Measurements from ENCODE around the gene PFN4.
A peak's percentile ranks its signal among the peaks of the same experiment; 100 is the strongest.

PFN4 gene

GRCh38 chr2:24086241-24086640 is 36.9 kb downstream of the PFN4 start:
- H3K27ac ChIP-seq = no peak overlapping the region
- TF ChIP-seq, protein P1, sequence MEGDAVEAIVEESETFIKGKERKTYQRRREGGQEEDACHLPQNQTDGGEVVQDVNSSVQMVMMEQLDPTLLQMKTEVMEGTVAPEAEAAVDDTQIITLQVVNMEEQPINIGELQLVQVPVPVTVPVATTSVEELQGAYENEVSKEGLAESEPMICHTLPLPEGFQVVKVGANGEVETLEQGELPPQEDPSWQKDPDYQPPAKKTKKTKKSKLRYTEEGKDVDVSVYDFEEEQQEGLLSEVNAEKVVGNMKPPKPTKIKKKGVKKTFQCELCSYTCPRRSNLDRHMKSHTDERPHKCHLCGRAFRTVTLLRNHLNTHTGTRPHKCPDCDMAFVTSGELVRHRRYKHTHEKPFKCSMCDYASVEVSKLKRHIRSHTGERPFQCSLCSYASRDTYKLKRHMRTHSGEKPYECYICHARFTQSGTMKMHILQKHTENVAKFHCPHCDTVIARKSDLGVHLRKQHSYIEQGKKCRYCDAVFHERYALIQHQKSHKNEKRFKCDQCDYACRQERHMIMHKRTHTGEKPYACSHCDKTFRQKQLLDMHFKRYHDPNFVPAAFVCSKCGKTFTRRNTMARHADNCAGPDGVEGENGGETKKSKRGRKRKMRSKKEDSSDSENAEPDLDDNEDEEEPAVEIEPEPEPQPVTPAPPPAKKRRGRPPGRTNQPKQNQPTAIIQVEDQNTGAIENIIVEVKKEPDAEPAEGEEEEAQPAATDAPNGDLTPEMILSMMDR (IDR thresholded peaks at IDR 0.05) = no peak
- DNase-seq (ENCODE audit: low spot score) = no peak

DNA sequence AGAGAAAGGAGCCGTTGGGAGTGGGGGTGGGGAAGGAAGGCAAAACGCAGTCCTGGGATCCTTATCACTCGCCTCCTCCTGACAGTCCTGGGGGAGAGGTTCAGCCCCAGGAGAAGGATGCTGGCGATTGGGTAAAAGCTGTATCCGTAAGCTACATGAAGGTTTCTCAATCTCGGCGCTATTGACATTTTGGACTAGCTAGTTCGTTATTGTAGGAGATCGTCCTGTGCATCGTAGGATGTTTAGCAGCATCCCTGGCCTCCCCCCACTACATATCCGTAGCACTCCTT is 38.0 kb downstream of the PFN4 start:
- peak overlapping the region; percentile 81 to 97 for H3K27ac ChIP-seq
- TF ChIP-seq, protein P1 (IDR thresholded peaks at IDR 0.05) = no peak
- no peak for DNase-seq (ENCODE audit: low spot score)
- peak overlapping the region; percentile 81 for H3K4me3 ChIP-seq

More at GRCh38 chr2:24086241-24086640, 36.9 kb downstream of the PFN4 start:
- H3K4me3 ChIP-seq = no peak overlapping the region

- TF ChIP-seq, protein P1 (IDR thresholded peaks at IDR 0.05) = peak; percentile 91
- Histone ChIP-seq H3K4me3 (peak within 1 kb of the TSS; percentile 81), H3K27ac (peak within 1 kb of the TSS; percentile 81 to 97)
- peak; percentile 92 for DNase-seq (ENCODE audit: low spot score)
Observed at GRCh38 chr2:24084386-24085199, 38.5 kb downstream of the PFN4 start, which contains the start of gene TP53I3. Gene TP53I3 (minus strand): TSS chr2:24084834. CDS start chr2:24084326, 508 bp downstream.

GRCh38 chr2:24083567-24084385 is 39.4 kb downstream of the PFN4 start:
- TF ChIP-seq, protein P1 (IDR thresholded peaks at IDR 0.05) = no peak
- DNase-seq (ENCODE audit: low spot score) = no peak
- Histone ChIP-seq H3K27ac (peak overlapping the region; percentile 81 to 97), H3K4me3 (peak overlapping the region; percentile 81)

- peak overlapping the region; percentile 81 for H3K4me3 ChIP-seq
- TF ChIP-seq, protein P1 (IDR thresholded peaks at IDR 0.05) = no peak
- H3K27ac ChIP-seq = peak overlapping the region; percentile 81 to 97
- peak; percentile 62 for DNase-seq (ENCODE audit: low spot score)
Observed at GRCh38 chr2:24082787-24083566, 40.2 kb downstream of the PFN4 start.

DNA sequence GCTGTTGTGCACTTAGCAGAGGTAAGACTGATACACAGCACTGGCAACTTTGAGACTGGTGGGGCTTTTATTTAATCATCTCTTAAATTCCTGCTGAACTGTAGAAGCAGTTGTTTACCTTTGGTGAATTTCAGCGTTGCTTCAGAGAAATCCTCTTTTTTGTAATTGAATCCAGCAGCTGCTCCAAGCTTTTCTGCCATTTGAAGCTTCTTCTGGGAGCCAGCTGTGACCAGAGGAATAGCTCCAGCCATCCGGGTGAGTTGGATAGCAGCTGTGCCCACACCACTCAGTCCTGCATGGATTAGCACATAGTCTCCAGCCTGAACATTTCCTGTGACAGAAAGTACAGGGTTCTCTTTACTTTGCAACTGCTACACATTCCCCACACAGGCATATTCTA is 42.4 kb downstream of the PFN4 start:
- DNase-seq (ENCODE audit: low spot score) = peak; percentile 19
- H3K4me3 ChIP-seq = no peak overlapping the region
- no peak overlapping the region for H3K27ac ChIP-seq
- TF ChIP-seq, protein P1 (IDR thresholded peaks at IDR 0.05) = no peak

All from coronary artery (tissue), 2 donors.